Coronary artery (tissue), 2 donors: ENCODE measurements around the gene SULF2.

Source experiments
- DNase-seq: peaks from one replicate; pipeline ENCODE4 v3.0.0-alpha.2; 2017; ENCODE audit warnings: low spot score
- H3K27ac ChIP-seq, 2 donors: fragments of 200-600 bp; sonication (generic); one replicate each; pipeline ENCODE4 v1.5.1; 2016 to 2019
- H3K4me3 ChIP-seq: fragments of 200-600 bp; sonication (generic); 2 replicates; pipeline ENCODE4 v1.5.1; 2016; ENCODE audit warnings: mild to moderate bottlenecking, moderate library complexity
- TF ChIP-seq, protein P1 (sequence below): fragments of 200-600 bp; sonication (generic); IDR thresholded peaks from one replicate; pipeline ENCODE4 v1.5.1; 2019; ENCODE audit warnings: antibody characterized with exemption

Gene SULF2

DNA sequence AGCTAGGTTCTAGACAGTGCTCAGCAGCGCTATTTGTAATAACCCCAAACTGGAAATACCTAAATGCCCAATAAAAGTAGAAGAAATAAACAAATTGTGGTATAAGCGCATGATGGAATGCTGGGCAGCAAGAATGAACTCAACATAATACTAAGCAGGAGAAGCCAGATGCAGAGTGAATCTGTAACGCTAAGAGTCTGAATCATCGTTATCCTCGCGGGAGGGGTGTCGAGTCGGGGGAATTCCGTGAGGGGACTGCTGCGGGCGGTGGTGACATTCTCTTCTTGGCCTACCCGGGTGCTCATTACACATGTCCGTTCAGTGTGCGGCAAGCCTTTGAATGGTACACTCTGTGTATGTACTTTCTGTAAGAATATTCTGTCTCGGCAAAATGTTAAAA is 83.7 kb downstream of the SULF2 start:
- Histone ChIP-seq H3K4me3 (no peak overlapping the region), H3K27ac (no peak overlapping the region)
- TF ChIP-seq, protein P1, sequence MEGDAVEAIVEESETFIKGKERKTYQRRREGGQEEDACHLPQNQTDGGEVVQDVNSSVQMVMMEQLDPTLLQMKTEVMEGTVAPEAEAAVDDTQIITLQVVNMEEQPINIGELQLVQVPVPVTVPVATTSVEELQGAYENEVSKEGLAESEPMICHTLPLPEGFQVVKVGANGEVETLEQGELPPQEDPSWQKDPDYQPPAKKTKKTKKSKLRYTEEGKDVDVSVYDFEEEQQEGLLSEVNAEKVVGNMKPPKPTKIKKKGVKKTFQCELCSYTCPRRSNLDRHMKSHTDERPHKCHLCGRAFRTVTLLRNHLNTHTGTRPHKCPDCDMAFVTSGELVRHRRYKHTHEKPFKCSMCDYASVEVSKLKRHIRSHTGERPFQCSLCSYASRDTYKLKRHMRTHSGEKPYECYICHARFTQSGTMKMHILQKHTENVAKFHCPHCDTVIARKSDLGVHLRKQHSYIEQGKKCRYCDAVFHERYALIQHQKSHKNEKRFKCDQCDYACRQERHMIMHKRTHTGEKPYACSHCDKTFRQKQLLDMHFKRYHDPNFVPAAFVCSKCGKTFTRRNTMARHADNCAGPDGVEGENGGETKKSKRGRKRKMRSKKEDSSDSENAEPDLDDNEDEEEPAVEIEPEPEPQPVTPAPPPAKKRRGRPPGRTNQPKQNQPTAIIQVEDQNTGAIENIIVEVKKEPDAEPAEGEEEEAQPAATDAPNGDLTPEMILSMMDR, result no peak
- DNase-seq, result no peak

GRCh38 chr20:47700327-47700726 is 85.0 kb downstream of the SULF2 start:
- no peak for DNase-seq
- no peak overlapping the region for H3K4me3 ChIP-seq
- TF ChIP-seq, protein P1, result no peak
- H3K27ac ChIP-seq, result no peak overlapping the region

DNA sequence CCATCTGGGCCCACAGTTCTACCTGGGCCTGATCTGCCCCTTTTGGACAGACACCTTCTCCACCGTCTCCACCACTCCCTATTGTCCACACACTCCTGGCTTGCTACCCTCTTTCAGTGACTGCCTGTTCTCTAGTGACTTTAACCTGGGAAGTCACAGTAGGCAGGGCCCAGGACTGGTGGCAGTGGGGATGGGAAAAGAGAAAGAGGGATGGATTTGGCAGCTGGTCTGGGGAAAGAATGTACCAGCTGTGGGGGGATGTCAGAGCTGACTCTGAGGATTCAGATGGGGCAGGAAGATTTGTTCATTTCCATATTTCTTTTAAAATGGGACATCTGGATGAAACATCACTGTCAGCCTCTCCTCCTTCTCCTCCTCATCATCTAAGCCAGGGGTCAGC is 85.5 kb downstream of the SULF2 start:
- TF ChIP-seq, protein P1, result no peak
- no peak for DNase-seq
- H3K27ac ChIP-seq, result no peak overlapping the region
- no peak overlapping the region for H3K4me3 ChIP-seq

DNA sequence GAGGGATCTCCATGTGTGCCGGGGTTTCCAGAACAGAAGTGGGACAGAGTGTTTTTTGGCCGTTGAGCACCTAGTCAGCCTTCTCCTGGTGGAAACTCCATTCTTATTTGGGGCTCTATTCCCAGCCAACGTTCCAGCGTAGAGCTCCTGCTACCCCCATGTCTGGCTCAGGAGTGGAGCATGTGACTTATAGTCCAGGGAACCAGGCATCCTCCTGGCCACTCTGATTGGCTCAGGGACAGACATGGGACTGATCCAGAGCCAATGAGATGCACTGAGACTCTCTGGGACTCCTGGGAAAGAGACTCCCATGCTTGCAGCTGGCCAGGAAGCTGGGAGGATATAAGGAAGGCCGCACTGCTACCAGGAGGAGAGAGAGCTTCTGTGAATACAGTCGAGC is 87.1 kb downstream of the SULF2 start:
- no peak overlapping the region for H3K4me3 ChIP-seq
- H3K27ac ChIP-seq, result no peak overlapping the region
- TF ChIP-seq, protein P1, result no peak
- no peak for DNase-seq

GRCh38 chr20:47696856-47697255 is 88.4 kb downstream of the SULF2 start:
- no peak overlapping the region for H3K27ac ChIP-seq
- no peak for DNase-seq
- TF ChIP-seq, protein P1, result no peak
- H3K4me3 ChIP-seq, result no peak overlapping the region

DNA sequence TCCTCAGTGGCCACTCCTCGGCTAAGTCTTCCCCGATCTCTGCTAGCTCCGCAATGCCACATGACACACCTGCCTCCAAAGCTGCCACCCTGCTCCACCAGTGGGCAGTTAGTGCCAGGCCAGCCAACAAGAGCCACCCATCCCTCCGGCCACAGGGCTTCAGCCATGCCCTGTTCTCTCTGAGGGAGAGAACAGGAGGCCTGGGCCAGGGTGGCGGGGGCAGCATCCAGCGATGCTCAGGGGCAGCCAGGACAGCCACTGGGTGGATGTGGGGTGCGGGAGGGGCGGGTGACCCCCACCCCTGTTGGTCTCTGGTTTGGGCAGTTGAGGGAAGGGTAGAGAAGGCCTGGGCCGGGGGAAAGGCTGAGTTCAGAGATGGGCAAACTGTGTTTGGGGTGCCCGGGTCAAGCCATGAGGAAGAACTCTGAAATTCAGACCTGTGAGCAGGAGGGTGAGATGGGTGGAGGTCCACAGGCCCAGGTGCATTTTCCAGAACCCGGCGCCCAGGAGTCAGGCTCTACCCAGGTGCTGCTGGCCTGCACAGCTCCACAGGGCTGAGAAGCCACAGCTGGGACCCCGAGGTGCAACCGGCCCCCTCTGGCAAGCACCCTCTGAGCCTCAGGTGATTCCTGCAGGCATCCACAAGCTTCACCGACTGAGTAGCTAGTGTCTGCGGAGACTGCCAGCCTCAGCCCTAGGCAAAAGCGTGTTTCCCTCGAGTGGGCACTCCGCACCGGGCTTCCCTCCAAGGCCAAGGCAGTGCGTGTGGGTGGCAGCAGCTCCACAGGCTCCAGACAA is 91.1 kb downstream of the SULF2 start:
- Histone ChIP-seq H3K4me3 (no peak overlapping the region), H3K27ac (no peak overlapping the region)
- TF ChIP-seq, protein P1, result no peak
- DNase-seq, result no peak

DNA sequence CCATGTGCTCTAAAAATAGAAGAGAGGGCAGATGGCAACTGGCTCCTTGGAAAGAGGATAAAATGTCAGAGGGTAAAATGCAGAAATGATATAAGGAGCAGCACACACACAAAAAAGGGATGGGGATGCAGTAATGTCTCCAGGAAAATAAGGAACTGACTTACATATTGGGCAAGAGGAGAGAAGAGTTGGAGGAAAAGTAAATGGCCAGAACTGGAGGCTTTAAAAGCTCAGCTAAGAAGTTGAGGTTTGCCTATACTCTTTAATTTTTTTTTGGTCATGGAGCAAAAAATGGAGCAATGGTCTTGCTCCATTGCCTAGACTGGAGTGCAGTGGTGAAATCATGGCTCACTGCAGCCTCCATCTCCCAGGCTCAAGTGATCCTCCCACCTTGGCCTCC is 93.7 kb downstream of the SULF2 start:
- TF ChIP-seq, protein P1, result no peak
- no peak overlapping the region for H3K4me3 ChIP-seq
- no peak for DNase-seq
- H3K27ac ChIP-seq, result no peak overlapping the region
